NCI-H460 (cell line): ENCODE measurements around the gene CPZ. TPM values are rescaled to one million over a fixed set of nuclear protein-coding genes. Genes with fewer than 3 reads are reported as not detected.

ENCODE experiments used
- DNase-seq: peaks from one replicate; pipeline ENCODE4 v3.0.0-alpha.2; 2016; ENCODE audit warnings: low read depth; ENCODE audit errors: extremely low read depth
- total RNA-seq: library from RNA; depleted of rRNA; stranded (reverse); fragments of >200 nt; shearing (Covaris generic); gene quantifications from 2 replicates; pipeline ENCODE4 v1.2.3, GENCODE V29; 2014

The CPZ gene
- total RNA-seq, 1 experiment from 2014 or later, result 0.32 TPM

DNA sequence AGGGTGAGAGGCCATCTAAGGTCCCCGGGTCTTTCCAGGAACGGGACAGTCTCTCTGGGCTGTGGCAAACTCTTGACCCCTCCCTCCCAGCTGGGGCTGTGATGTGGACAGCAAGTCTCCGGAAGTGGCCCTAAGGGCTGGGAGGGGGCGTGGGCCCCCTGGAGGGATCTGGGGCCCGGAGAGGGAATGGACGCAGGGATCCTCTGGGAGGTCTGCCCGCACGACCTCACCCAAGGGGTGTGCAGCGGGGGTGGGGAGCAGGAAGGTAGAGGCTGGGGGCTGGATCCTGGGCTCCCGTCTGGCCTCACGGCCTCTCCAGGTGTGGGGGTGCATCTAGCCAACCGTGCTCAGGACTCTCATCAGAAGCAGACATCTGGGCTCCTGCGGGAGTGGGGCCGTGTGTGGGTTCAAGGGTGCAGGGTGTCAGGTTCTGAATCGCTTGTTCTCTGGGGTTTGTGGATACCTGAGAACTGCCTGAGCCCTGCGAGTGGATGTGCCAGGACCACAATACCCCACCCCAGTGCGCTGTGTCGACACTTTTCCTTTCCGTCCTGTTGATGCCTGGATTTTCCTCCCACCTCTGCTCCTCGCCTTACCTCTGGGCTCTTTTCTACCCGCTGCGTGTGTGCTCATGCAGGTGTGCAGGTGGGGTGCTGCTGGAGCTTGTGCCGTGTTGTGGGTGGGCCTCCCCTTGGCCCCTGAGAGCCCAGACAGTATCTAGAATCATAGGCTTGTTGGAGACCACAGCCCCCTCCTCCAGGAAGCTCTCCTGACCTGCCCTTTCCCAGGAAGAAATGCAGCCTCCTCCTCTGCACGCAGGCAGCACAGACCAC lies 915 bp downstream of the CPZ start:
- no peak for DNase-seq

DNA sequence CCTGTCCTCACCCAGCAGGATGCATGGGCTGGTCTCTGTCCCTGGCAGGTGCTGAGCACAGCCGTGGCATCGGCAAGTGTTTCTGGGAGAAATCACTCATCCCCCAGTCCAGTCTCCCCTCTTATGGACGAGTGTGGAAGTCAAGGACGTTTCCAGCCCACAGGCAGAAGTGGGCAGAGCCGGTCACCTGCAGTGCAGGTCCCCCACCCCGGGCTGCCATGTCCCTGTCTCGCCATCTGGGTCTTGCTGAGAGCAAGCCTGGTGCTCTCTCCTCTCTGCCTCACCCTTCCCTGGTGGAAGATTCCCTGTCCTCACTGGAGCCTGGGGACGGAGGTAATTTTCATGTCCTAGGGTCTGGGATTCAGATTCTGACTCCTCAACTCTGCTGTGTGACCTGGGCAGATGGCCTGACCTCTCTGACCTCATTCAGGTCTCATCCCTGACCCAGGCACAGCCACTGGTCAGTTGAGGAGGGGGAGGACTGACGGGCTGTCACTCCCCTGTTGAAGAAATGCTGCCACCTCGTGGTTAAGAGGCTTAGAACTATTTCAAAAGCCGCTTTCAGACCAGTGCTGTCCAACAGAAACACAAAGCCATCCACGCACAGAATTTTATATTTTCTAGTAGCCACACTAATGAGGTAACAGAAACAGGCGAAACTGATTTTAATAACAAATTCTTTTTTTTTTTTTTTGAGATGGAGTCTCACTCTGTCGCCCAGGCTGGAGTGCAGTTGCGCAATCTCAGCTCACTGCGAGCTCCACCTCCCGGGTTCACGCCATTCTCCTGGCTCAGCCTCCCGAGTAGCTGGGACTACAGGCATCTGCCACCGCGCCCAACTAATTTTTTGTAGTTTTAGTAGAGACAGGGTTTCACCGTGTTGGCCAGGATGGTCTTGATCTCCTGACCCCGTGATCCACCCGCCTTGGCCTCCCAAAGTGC lies 1.8 kb downstream of the CPZ start:
- peak; percentile 58 for DNase-seq

DNA sequence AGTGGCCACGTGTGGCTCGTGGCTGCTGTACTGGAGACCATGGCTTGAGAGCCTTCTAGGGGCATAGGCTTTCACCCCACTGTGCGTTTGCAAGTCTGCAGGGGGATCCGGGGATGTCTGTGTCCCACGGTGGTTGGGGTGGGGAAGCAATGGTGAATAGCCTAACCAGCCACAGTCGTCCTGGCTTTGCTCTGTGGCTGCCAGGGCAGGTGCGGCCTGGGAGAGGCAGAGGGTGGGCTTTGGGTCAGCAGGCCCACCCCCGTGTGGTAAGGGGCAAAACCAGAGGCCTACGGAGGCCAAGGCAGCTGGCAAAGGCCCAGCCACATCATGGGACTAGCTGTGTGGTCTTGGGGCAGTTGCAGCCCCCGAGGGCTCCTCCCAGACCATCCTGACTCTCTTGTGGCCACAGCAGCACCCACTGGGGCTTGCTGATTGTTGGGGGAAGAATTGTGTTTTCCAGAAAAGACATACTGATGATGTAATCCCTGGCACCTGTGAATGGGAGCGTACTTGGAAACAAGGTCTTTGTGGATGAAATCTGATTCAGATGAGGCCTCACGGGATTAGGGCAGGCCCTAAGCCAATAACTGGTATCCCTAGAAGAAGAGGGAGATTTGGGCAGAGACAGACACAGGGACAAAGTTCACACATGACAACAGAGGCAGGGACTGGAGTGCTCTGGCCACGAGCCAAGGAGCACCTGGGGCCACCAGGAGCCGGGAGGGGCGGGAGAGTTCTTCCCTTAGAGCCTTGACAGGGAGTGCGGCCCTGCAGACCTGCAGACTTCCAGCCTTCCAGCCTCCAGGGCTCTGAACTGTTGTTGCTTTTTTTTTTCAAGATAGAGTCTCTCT lies 2.9 kb downstream of the CPZ start:
- no peak for DNase-seq

DNA sequence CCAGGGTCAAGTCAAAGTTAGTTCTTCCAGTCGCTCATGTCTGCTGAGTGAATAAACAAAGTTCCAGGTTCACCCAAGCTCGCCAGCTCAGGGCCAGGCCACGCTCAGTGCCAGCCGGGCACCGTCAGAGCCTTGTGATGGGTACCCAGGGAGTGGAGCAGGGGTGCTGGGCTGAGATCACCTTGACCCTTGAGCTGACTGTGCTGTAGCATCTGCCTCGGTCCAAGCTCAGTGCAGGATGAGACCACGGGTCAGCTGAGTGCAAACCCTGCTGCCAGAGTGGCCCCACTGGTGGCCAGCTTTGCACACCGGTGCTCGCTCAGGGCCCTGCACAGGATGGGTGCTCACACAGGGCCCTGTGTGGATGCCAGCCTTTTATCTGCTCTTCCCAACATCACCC lies 4.3 kb downstream of the CPZ start:
- DNase-seq, result no peak

DNA sequence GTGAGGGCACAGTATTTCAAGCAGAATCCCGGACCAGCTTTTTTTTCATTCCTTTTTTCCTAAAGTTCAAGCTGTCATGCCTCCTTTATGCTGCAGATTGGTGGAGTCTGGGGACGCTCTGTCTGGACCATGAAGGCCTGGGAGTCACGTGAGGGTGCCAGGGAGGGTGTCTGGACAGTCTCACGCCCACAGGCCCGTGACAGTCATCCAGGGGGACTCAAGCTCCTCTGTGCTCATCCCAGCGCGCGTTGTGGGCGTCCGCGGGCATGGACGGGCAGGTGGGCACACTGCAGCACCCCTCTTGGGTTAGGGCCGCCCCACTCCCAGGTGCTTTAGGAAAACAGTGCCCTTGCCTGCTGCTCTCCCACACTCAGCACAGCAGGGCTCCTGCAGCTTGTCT lies 4.8 kb downstream of the CPZ start:
- DNase-seq, result no peak

DNA sequence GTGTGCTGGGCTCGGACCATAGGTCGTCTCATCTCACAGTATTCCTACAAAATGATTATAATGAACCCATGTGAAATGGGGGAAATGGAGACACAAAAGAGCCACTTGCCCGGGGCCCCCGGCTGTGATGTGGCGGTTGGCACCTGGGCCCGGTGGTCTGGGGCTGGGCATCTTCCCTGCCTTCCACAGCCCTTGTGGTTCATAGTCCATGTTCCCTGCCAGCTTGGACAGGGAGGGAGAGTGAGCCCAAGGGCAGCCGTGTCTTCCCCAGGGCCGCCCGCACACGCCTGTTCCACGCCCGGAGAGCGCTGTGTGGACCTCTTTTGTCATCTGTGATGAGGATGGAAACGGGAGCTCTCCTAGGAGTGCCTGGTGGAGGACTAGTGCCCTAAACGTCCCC lies 5.2 kb downstream of the CPZ start:
- no peak for DNase-seq

DNA sequence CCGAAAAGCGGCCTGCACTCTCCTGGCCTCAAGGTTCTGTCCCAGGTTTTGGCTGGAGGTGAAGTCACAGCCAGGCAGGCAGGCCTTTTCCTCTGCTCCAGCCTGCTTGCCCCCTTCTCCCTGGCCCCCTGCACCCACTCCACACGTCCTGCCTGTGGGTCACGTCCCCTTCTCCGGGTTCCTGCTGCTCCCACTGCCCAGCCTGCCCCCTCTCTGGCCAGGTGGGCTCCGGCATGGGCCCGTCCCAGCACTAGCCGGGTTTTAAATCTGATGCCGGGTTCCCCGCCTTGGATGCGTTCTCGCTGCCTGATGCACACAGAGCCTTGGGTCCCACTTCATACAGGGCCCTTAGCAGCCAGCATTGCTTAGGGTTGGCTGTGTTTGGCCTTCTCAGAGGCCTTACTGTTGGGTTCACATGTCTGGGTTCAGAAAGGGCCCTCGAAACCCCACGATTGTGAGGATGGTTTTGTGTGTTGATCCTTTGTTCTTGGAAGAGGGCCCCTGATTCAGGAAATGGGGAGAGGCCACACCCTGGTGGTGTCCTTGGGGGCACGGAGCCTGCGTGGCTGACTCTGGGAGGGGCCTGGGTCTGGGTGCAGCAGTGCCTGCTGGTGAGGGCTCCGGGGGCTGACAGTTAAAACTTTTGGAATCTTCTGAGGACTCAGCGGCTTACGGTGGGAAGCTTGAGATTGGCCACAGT lies 6.0 kb downstream of the CPZ start:
- DNase-seq, result no peak

DNA sequence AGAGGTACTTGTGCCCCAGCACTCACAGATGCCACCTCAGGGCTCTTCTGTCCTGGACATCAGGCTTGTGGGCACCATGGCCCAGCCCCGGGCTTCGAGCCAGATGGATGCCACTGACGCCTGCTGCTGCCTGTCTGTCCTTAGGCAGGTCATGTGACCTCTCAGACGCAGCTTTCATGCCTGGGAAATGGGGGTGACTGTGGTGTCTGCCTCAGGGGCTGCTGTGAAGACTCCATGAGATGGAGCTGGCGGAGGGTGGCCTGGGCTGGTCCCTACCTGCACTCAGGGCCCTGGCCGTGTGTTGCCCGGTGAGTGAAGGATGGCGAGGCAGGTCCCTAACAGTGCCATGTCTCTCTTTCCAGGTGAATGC lies 6.5 kb downstream of the CPZ start:
- no peak for DNase-seq

DNA sequence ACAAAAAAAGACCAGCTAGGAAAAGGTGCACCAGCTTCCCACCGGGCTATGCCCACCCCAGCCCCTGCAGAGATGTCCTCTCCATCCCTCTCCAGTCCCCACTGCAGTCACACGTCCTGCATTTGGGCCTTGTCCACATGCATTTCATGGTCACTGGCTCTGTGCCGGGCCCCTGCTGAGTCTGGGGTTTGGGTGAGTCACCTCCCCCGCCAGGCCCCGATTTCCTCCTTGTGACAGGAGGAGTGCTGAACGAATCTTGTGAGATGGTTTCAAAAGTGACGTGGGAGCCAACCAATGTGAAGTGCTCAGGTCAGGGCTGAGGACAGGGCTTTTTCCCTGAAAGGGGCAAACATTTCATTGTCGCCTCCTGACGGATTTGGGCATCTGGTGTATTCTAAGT lies 7.1 kb downstream of the CPZ start:
- peak; percentile 35 for DNase-seq

DNA sequence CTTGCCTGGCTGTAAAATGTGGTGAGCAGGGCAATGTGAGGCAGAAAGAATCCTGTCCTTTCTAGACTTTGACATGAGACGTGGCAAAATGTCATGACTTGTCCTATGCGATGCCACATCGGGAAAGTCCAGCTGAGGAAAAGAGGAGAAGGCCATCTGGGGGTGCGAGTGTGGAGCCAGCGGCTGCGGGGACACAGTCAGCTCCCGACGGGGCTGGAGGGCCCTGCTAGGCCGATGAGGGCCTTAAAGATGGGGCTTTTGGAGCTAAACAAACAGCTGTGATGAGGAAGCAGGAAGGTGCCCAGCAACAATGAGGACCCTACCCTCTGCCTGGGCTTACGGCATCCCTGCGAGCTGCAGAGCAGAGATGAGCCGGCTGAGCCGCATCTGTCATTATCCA lies 7.7 kb downstream of the CPZ start:
- DNase-seq, result no peak

DNA sequence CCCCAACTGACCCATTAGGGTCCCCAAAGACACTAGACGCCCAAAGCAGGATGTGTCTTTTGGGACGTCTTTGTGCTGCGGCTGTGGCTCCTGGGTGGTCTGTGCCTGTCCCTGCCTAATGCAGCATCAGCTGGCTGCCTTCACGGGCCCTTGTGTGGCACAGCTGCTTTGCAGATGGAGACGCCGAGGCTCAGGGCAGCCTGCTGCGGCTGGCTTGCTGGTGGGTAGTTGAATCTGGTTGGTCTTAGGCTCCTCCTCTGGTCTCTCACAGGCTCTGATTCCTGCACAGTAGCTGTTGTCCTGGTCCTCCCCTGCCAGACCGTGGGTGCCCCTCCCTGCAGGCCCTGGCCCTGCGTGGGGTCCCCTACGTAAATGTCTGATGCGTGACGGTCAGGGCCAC lies 8.1 kb downstream of the CPZ start:
- DNase-seq, result no peak

DNA sequence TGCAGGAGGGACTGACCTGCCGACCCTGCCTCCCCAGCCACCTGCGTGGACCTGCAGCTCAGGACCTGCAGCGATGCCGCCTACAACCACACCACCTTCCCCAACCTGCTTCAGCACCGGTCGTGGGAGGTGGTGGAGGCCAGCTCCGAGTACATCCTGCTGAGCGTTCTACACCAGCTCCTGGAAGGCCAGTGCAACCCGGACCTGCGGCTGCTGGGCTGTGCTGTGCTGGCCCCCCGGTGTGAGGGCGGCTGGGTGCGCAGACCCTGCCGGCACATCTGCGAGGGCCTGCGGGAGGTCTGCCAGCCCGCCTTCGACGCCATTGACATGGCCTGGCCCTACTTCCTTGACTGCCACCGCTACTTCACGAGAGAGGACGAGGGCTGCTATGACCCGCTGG lies 8.5 kb downstream of the CPZ start:
- no peak for DNase-seq

DNA sequence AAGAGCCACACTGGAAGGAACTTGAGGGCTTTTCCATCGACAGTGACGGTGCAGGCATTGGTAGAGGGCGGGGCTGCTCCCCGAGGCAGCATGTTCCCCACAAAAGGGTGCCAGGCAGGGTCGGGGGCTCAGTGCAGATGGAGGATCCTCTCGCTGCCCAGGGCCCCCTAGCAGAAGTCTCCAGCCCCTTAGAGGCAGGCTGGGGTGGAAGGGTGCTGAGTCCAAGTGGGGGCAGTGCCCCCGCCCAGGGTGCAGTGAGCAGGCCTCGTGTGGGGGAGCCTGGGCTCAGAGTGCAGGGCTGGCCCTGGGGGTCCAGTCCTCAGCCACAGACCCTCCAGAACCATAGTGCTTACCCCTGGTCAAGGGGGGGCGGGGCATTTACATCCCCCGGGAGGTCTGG lies 9.0 kb downstream of the CPZ start:
- DNase-seq, result no peak

DNA sequence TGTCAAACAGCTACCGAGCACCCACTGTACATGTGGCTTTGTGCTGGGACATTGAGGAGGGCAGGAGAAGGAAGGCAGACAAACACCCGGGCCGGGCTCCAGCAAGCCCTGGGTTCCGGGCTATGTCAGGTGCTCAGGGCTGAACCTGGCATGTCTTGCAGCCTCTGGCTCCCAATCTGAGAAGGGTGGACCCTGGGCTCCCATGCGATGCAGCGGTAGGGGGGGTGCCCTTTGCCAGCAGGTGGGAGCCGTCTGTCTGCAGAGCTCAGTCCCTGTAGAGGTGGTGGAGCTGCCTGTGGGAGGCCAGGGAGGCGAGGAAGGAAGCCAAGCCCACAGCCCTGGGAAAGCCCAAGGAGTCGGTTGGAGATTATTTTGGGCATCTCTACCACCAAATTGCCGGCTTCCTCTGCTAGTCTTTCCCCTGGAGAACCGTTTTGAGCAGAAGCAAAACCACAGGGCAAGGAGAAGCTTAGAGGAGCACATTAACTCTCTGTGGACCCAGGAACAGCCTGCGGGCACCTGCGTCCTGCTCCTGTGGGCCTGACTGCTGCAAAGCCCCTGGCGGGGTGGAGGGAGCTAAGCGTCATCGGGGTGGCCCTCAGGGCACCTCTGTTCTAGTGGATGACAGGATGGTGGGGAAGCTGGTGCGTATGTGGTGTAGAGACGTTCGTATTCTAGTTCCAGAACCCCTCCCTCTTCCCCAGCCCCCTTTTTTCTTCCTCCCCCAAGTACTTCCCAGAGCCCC lies 10.3 kb downstream of the CPZ start:
- no peak for DNase-seq

DNA sequence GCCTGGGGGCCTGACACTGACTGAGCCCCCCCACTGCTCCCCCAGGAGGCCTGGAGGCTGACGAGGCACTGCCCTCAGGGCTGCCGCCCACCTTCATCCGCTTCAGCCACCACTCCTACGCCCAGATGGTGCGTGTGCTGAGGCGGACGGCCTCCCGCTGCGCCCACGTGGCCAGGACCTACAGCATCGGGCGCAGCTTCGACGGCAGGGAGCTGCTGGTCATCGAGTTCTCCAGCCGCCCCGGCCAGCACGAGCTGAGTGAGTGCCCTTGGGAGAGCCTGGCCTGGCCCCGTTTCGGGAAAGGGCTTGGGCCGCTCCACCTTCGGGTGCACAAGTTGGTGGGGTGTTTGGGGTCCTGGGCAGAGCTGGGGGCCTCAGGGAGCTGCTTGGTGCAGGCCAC lies 11.4 kb downstream of the CPZ start:
- no peak for DNase-seq

DNA sequence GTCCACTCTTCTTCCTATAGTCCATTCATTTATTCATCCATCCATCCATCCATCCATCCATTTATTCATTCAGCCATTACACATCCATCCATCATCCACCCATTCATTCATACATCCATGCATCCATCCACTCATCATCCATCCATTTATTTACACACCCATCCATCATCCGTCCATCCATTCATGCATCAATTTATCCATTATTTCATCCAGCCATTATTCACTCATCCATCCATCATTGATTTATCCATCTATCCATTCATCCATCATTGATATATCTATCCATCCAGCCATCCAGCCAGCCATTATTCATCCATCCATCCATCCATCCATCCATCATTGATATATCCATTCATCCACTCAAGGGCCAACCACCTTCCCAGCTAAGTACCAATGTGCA lies 12.7 kb downstream of the CPZ start:
- DNase-seq, result no peak

DNA sequence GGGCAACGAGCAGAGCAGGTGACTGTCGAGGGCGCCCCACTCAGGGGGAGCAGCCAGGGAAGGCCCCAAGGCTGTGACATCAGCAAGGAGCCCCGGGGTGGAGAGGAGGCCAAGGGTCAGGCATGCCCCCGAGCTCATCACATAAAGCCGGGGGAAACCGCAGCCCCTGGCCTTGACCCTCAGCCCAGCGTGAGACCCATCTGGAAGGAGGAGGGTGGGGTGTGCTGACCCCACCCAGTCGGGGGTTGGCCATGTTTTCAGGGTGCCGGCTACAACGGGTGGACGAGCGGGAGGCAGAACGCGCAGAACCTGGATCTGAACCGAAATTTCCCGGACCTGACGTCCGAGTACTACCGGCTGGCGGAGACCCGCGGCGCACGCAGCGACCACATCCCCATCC lies 13.9 kb downstream of the CPZ start:
- no peak for DNase-seq

DNA sequence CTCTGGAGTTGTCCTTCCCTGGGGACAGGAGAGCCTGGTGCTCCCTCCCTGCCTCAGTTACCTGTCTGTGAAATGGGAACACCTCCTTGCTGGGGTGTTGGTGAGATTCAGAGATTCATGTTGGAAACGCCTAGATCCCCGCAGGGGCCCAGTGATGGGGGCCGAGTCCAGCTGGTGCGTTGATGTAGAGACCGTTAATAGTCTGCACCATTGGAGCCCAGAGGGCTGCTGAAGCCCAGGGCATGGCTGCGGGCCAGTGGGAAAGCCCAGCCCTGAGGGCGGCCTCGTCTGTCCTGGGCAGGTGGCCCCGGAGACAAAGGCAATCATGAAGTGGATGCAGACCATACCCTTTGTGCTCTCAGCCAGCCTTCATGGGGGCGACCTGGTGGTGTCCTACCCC lies 14.4 kb downstream of the CPZ start:
- no peak for DNase-seq

DNA sequence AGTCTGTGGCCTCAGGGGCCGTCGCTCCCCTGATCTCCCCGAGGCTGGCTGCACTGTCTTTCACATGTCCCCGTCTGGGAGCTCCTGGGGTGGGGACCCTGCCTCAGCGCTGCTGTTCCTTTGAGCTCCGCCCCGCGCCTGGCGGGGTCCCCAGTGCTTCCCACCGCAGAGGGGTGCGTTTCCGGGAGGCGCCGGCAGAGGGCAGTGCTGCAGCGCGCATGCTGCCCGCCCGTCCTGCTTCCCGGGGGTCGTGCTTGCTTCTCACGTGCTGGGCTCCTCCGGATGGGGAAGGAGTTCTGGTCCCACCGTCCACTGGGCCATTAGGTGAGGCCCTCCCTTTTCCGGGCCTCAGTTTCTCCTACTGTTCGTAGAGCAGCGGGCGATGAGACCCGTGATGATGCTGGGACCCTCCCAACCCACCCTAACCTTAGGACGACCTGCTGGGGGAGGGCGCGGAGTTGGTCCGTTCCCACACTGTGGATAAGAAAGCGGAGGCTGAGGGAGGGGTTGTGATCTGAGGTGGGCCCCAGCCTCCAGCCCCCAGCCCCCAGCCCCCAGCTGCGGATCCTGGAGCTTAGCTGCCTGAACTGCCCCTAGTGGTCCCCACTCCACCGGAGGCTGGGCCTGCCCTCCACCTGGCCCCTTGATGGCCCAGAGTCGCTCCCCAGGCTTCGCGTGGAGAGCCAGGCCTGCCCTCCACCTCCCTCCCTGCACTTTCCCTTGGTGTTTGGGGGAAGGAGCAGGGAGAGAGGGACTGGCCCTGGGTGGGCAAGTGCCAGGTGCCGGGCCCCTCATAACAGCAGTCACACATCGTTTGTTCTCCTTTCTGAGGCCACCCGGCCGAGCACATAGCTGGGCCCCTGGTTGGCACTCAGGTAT lies 15.3 kb downstream of the CPZ start:
- DNase-seq, result no peak
